Activated CD8-positive, alpha-beta T cell treated with anti-CD3 and anti-CD28 coated beads, Interleukin-2, amount 10 ng/mL, durations not matched to agents 7 days and 5 days (primary cell): ENCODE results near the gene PRR14L. TPM values are rescaled to one million over a fixed set of nuclear protein-coding genes. Genes with fewer than 3 reads are reported as not detected.
A peak's percentile ranks its signal among the peaks of the same experiment; 100 is the strongest.

Source experiments
- ATAC-seq: fragments of 150-1000 bp; cut with Tn5 transposase; one replicate; pipeline ENCODE4 v1.10.0; 2021; ENCODE audit warnings: moderate library complexity
- CTCF ChIA-PET: fragments of 350-600 bp; sonication (Branson Sonifier 250); formaldehyde crosslinking; loops from one replicate; lab custom pipeline; 2021; ENCODE audit warnings: antibody characterized with exemption; lab: Charles Lee
- POLR2A ChIA-PET: fragments of 350-600 bp; sonication (Branson Sonifier 250); formaldehyde crosslinking; loops from one replicate; lab custom pipeline; 2021; ENCODE audit warnings: antibody characterized with exemption; lab: Charles Lee
- DNase-seq: peaks from one replicate; pipeline ENCODE4 v3.0.0-alpha.2; 2020
- H3K27ac Mint-ChIP-seq: one replicate; pipeline ENCODE4 v1.8.0; 2021; ENCODE audit warnings: mild to moderate bottlenecking, mixed read lengths
- H3K27me3 Mint-ChIP-seq: one replicate; pipeline ENCODE4 v1.8.0; 2021; ENCODE audit warnings: low read depth, mixed read lengths
- H3K36me3 Mint-ChIP-seq: one replicate; pipeline ENCODE4 v1.8.0; 2021; ENCODE audit warnings: low read depth, mixed read lengths
- H3K4me1 Mint-ChIP-seq: one replicate; pipeline ENCODE4 v1.8.0; 2021; ENCODE audit warnings: low read depth, mixed read lengths
- H3K4me3 Mint-ChIP-seq: one replicate; pipeline ENCODE4 v1.8.0; 2021; ENCODE audit warnings: mild to moderate bottlenecking, mixed read lengths
- H3K9me3 Mint-ChIP-seq: one replicate; pipeline ENCODE4 v1.8.0; 2022; ENCODE audit warnings: mixed read lengths; ENCODE audit not compliant: insufficient read depth
- total RNA-seq, 2 experiments: library from RNA; stranded (reverse); gene quantifications; one replicate each; pipeline ENCODE4 v1.2.3, GENCODE V29; 2021

PRR14L gene
- total RNA-seq, 2 experiments from 2014 or later = 64.0 to 65.3 TPM

DNA sequence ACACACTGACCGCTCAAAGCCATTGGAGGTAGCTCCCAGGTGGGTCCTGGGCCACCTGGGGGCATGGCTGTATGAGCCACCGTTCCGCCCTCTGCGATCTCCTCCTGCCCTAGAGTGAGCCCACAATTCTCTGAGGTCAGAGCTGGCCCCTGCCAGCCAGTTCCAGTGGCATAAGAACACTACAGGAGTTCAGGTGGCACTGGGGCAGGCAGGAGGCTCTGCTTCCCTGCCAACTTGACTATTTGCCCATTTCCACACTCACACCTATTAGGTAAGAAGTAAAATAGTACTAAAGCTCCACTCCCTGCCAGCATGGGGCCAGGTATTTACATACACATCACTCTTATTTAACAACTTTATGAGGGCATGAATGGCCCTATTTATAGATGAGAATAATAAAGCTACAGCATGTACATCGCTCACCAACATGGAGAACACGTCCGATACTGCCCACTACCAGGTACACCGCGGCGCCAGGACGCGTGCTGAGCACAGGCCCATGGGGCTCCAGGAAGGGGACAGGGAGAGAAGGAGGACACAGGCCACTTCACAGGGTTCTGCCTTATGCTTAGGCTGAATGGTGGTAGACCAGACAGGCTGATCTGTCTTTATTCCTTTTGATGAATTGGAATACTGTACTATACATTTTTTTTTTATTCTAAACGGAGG, 114.2 kb downstream of the PRR14L start:
- no peak overlapping the region for H3K4me3 Mint-ChIP-seq
- peaks cover 50% of the 10 kb centered on the region for H3K4me1 Mint-ChIP-seq
- H3K27me3 Mint-ChIP-seq = no peaks in the 10 kb centered on the region
- H3K27ac Mint-ChIP-seq = peak overlapping the region; percentile 61
- CTCF ChIA-PET = interaction anchor here (0.6 to 7.4 kb wide), 2 partner anchors 79 to 258 kb away, joined by 3 to 58 read pairs; no protein-coding TSS in a partner anchor
- DNase-seq (no peak), ATAC-seq (no peak)
- no peaks in the 10 kb centered on the region for H3K9me3 Mint-ChIP-seq
- H3K36me3 Mint-ChIP-seq = no peaks in the 10 kb centered on the region
- POLR2A ChIA-PET = interaction anchor here (0.7 kb wide), 1 partner anchor 18 kb away, joined by 3 read pairs; no protein-coding TSS in a partner anchor

DNA sequence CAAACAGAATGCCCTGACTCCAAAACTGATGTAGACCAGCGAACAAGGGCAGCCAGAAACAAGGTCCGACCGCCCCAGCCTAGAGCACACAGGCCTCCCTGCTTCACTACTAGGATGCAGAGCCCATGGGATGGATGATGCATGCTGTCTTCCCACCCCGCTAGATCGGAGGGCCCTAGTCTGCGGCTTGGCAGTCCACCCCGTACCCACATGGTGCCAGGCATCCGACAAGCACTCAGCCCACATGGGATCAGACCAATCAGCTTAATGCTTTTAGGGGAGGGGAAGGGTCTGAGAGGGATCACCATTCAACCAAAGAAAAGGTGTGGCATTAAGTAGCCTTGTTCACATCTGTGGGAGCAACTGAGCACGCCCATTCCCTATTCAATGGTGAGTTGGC, 118.5 kb downstream of the PRR14L start:
- H3K27ac Mint-ChIP-seq = peak overlapping the region; percentile 87
- peak overlapping the region; percentile 64 for H3K4me3 Mint-ChIP-seq
- H3K9me3 Mint-ChIP-seq = no peaks in the 10 kb centered on the region
- POLR2A ChIA-PET = interaction anchor here (1.2 to 2.1 kb wide), 3 partner anchors 11 to 285 kb away, joined by 5 to 15 read pairs (median 11); partner anchors contain the start of genes PATZ1 and PISD
- CTCF ChIA-PET = interaction anchor here (0.9 to 7.4 kb wide), 10 partner anchors 48 to 180 kb away, joined by 3 to 58 read pairs (median 5); no protein-coding TSS in a partner anchor
- no peak for DNase-seq
- no peaks in the 10 kb centered on the region for H3K27me3 Mint-ChIP-seq
- no peak for ATAC-seq
- H3K4me1 Mint-ChIP-seq = peaks cover 43% of the 10 kb centered on the region
- no peaks in the 10 kb centered on the region for H3K36me3 Mint-ChIP-seq

Other genes starting within 250 kb of the PRR14L start
- gene PISD, start 87.9 kb downstream of the PRR14L start, total RNA-seq = 10 to 100 TPM; 28.8 to 29.2 TPM
- gene DEPDC5, start 3.9 kb upstream of the PRR14L start, total RNA-seq = 10 to 100 TPM; 43.5 to 45.6 TPM
- 100 to 1,000 TPM; 248 to 251 TPM for gene YWHAH, start 194.4 kb upstream of the PRR14L start, total RNA-seq